GM21737 (cell line): ENCODE data around the gene OTUB2.

Source experiments
- ATAC-seq: cut with Tn5 transposase; IDR thresholded peaks from one replicate; pipeline ENCODE4 v1.9.1; 2021; ENCODE audit warnings: mild to moderate bottlenecking, moderate library complexity; ENCODE audit not compliant: unreplicated experiment

OTUB2 gene

DNA sequence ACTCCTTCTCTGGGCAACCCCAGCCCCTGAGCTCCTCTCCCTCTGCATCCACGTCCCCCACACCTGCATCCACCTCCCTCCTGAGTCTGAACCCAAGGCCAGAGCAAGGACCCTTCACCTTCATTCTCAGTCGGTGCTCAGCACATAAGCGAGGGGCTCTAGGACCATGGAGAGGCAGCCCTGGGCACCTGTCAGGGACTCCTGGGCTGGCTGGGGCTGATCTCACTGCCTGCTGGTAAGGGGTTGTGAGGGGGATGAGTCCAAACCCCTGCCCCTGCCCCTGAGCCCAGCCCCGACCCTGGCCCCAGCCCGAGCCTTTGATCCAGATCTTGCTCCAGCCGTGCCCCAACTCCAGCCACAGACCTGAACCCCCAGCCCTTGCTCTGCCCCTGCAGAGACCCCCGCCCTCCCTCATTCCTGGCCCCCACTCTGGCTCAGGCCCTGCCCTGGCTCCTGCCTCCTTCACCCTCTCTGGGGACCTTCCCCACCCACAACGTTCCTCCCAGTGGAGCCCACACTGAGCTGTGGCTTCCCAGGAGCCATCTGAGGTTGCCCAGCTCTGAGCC is 29.9 kb upstream of the OTUB2 start:
- ATAC-seq = no peak

DNA sequence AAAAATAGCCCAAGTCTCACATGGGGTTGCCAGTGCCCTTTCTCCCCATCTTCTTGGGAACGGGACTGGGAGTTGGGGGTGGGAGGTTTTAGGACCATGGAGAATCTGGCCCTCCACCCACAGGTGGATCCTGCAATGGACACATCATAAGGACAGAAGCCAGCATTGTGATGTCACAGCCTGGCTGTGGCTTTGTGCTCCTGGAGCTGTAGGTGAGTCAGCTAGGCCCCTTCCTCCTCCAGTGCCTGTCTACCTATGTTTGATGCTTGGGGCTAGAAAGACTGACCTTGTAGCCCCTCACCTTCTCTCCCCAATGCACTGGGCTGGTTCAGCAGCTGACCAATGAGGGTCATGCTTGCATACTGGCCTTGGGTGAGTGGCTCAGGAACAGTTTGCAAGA is 29.1 kb upstream of the OTUB2 start, which contains the start of gene CCDC197:
Gene CCDC197, plus strand, starts transcription at position 220 of the 400 bp plus-strand sequence. CDS start 831 bp downstream, outside the sequence.
- no peak for ATAC-seq

DNA sequence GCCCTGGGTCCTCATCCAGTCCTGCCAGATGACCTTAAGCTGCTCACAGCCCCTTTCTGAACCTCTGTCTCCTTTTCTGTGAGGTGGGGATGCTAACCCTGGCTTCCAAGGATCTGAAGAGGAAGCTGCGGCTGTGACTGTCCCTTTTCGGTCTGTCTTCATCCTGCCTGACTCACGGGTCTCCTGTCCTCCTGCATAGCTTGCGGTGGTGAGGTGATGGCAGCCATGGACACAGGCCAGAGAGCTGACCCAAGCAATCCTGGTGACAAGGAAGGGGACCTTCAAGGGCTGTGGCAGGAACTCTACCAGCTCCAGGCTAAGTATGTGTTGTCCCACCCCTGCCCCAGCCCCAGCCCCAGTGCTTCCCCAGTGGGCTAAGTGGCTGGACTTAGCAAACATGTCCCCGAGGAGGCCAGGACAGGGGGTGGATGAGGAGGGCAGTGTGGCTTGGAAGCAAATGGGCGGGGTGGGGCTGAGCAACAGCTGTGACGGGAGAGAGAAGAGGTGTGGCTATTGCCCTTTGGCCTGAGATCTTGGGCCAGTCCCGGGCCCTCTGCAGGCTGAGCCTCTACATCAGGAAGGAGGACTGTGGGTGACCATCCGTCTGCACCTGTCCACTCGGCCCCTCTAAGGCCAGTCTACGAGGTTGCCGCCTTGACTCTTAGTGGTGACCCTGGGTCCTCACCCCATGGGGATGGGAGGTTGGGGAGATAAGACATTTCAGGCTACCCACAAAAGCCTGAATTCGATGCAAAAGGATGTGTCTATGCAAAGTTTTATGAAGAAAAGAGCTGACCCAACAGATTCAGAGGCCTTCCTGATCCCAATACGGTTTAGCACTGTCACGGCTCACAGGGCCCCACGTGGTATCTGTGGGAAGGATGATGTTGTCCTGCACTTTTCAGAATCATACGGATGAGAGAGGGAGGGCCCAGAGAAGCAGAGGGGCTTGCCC is 27.9 kb upstream of the OTUB2 start:
- no peak for ATAC-seq

DNA sequence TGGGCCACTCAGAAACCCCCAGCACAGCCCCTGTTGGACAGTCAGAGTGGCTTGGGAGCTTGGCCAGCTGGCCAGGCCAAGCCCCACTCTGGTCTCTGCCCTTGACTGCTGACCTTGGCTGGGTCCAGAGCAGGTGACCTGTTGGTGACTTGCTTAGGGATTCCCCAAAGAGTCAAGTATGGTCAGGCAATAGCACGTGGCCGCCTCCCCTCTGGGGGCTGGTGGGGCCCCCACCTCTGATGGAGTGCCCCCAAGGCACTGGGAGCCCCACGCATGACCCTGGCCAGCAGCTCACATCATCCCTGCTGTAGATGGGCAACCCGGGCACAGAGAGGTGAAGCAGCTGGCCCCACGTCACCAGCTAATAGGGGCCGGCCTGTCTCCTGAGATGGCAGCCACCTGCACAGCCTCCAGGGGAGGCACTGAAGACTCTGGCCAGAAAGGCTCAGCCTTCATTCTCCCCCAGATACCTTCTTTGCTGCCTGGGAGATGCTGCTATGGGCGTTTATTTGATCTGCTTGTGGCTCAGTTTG is 27.2 kb upstream of the OTUB2 start:
- no peak for ATAC-seq

DNA sequence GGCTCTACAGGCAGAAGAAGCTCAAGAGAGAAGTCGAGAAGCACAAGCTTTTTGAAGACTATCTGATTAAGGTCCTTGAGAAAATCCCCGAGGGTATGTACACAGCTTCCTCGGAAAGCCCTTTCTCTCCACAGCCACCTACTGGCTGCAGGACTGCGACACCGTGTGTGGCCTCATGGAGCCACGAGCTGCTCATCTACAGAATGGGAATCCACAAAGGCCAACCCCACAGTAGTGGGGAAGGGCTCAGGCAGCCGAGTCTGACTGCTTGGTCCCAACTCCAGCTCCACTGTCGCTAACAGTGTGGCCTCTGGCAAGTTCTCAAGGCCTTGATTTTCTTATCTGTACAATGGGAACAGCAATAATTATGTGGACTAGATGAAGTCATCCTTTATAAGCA is 26.6 kb upstream of the OTUB2 start:
- no peak for ATAC-seq

DNA sequence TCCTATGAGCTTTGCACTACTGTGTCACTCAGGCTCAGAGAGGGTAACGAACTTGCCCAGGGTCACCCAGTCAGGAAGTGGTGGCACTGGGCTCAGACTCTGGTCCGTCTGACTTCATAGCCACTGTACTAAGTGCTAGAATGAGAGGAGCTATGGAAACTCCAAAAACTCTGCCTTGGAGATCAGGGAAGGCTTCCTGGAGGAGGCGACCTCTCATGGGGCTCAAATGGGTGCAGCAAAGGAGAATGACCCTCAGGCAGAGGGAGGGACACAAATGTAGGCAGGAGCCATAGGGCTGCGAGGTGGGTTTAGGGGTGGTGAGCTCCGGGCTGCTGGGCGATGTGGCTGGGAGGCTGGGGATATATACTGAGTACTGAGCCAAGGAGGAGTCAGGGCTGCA is 25.9 kb upstream of the OTUB2 start:
- ATAC-seq = no peak

DNA sequence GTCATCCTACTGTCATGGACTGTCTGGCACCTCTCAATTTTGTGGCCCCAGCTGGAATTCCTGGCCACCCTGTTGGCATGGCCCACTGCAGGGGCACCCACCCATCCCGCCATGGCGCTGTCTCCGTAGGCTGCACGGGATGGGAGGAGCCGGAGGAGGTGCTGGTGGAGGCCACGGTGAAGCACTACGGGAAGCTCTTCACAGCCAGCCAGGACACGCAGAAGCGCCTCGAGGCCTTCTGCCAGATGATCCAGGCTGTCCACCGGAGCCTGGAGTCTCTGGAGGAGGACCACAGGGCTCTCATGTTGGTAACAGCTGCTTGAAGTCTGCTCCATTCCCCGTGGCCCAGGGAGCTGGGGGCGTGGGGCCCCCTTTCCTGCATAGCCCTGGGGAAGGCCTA is 25.1 kb upstream of the OTUB2 start:
- no peak for ATAC-seq

DNA sequence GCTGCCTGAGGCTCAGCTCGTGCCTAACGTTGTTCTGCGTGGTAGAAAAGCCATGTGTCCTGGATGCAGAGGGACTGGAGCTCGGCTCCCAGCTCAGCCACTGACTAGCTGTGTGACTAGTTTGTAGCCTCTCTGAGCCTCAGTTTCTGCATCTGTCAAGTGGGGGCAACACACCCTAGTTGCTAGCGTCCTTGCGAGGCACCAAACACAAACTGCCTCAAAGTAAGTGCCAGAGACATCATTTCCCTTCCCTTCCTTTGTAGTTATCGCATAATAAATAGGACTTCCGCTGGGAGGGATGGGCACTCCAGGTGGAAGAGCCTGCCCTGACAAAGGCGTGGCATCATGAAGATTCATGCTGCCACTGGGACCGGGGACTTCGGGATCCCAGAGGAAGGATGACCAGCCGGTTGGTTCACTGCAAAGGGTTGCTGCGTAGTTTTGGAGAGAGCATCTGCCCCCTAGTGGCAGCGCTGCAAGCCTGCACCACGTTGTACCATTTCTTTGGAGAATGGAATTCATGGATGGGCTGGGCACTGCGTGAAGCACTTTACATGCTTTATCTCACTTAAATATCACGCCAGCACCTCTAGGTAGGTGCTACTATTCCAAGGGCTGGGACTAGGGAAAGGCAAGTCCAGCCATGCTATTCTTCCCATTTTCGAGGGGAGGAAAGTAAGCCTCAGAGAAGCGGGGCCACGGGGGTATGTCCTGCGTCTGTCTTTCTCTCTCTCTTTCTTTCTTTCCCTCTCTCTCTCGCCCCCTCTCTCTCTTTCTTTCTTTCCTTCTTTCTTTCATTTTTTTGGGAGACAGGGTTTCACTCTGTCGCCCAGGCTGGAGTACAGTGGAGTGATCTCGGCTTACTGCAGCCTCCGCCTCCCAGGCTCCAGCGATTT is 24.4 kb upstream of the OTUB2 start:
- peak; percentile 57 for ATAC-seq

DNA sequence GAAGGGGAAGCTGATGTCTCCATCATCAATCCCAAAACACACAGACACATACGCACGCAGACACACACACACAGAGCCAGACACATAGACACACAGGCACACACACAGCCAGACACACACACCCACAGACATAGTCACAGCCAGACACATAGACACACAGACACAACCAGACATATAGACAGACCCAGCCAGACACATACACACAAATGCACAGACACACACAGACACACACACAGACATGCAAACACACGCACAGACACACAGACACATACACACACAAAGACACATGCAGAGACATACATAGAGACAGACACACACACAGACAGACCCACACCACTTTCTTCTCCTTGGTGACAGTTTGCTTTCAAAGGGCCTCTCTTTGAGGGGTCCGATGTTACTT is 22.7 kb upstream of the OTUB2 start:
- no peak for ATAC-seq

DNA sequence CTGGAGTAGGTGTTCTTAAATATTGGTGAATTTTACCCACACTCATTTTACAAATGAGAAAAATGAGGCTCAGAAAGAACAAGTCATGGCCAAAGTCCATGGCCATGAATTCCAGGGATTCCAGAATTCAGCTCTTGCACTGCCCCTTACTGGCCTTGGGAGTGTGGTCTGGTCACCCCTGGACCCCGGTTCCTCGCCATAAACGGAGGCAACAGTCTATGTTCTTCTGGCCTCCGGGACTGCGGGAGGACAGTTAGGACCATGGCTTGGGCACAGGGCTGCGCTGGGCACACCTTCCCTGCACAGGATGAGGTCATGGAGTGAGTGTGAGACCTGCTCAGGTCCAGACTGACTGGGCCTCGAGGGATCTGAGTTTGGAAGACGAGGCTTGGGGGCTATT is 22.1 kb upstream of the OTUB2 start:
- ATAC-seq = no peak

DNA sequence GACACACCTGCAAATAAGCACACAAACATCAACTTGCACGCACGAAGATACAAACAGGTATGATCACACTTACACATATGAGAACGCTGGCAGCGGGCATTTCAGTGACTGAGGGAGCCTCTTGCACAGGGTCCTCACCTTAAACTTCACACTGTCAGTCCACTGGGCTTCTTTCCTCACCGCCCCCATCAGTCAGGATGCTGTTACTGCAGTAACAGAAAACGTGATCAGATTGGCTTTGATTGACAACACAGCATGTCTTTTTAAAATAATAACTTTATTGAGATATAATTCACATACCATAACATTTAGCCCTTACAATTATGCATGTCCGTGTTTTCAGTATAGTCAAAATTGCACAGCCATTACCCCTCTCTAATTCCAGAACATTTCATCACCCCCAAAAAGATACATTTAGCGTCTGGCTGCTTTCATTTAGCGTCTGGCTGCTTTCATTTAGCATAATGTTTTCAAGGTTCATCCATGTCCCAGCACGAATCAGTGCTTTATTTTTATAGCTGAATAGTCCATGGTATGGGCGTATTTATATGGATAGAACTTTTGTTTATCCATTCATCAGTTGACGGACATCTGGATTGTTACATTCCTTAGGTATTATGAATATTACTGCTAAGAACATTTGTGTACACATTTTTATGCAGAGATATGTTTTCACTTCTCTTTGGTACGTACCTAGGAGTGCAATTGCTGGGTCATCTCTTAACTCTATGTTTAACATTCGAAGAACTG is 20.6 kb upstream of the OTUB2 start:
- no peak for ATAC-seq

DNA sequence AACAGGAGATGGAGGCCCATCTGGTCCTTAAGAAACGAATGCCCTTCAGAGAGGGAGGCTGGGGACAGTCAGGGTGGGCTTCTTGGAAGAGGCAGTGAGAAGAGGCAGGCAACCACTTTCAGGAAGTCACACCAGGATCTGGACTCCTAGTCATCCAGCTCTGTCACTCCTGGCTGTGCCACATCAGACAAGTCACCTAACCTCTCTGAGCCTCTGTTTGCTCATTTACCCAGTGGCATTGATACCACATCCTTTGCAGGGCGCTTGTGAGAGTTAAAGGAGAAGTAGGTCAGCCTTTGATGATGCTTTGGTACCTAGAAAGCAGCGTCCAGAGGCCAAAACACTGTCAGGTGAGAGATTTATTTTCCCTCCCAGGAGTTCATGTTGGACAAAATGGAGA is 17.9 kb upstream of the OTUB2 start:
- no peak for ATAC-seq

DNA sequence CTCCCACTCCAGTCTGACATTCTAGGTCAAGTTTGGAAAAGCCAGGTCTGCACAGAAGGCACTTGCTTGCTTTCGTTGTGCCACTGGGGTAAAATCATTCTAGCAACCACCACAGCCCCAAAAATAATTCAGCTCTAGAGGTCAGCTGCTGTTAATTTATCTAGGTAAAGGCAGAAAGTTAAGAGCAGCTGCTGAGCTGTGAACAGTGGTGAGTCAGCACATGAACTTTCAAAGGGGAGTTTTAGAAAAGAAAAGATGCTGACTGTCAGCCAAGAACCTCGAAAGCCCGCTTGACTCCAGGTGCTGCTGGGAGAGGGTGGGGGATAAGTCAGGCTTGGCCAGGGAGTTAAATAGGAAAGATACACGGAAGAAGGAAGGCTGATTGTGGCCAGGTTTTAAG is 16.4 kb upstream of the OTUB2 start:
- no peak for ATAC-seq

DNA sequence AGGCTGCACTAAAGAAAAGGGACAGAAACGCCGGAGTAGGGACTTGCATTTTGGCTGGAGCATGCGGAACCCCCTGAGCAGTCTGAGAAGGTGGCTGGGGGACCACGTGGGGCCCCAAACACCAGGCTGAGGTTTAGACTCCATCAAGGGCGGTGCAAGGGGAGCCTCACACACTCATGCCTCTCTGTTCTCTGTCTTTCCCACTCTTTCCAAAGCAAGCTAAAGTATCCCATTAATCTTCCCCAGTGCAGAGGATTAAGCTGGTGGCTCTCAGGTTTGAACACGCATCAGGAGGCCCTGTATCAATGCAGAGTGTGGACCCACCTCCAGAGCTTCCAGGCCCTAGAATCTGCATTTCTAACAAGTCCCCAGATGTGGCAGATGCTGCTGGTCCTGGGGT is 15.5 kb upstream of the OTUB2 start:
- ATAC-seq = no peak

DNA sequence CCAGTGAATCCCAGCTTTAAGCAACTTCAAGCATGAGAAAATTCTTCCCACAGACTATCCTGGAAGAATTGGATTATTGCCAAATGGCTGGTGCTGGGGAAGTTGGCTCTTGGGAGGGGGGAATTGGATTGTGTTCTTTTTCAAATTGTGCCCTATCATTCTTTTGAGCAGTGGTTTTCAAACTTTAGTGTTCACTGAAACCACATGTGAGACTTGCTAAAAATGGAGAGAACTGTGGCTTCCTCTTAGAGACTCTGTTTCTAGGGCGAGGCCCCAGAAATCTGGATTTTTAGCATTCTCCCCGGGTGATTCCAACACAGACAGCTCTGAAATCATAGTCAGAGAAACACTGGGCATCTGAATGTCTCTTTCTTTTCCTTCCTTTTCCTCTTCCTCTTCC is 14.3 kb upstream of the OTUB2 start:
- ATAC-seq = no peak

DNA sequence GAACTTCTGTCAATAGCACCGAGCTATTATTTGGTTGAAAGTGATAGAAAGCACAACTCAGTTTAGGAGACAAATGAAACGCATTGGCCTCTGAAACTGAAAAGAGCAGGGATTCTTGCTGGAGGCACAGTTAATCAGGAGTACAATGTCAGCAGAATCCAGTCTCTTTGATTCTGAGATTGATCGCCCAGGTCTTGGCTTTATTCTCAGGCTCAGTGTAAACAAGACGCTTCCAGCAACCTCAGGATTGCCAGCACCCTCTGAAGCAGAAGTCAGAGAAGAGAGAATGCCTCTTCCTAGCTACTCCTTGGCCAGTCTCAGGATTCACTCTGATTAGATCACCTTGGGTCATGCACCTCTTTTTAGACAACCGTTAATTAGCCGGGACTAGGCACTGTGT is 11.8 kb upstream of the OTUB2 start:
- ATAC-seq = no peak

DNA sequence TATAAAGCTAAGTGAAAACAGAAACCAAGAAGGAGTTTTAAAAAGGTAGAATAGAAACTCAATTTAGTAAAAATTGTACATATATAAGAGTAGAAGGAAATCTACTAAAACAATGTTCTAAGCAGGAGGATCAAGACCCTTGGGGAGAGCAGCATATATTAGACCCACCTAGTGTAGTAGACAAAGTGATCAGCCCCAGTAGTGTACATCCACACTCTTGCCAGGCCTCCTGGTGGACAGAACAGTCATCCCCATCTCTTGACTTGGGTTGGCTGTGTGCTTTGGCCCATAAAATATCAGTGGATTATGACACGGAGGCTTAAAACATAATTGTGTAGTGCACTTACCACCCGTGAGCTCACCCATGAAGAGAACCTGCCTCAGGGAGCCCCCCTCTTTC is 10.9 kb upstream of the OTUB2 start:
- no peak for ATAC-seq

DNA sequence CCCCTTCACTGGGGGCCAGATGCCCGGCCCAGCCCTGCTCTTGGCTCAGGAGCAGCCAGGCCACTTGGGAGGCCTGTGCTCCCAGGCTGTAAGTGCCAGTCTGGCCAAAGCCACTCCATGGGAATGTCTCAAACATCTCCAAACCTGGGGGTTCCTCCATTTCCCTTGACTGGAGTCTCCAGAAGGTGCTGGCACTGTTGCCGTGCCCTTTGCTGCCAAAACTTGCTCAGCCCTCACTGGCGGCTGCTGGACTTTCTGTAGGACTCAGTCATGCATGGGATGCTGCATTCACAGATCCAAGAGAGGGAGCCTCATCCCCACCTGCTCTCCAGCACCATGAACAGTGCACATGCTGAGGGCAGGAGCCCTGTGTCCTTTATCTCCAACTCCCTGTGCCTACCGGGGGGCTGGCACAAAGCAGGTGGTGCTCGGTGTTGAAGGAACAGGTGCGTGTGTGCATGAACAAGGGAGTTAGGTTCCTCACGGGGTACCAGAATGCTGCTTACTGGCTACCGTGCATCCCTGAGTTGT is 9.6 kb upstream of the OTUB2 start:
- ATAC-seq = no peak

DNA sequence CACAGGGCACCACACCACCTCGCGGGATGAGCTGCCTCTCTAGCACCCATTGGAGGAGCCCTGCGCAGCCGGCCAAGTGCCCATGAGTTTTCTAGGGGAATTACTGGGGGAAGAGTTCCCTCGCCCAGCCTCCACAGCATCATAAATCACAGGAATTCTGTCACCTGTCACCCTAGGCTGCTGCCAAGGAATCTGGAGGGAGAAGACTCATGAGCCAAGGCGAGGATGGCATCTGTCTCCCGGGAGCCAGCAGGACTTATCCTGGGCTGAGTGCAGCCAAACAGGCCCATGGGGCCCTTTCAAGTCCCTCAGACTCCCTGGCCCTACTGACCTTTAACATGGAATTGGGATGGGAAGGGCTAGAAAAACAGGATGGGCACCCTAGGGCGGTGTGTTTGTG is 7.8 kb upstream of the OTUB2 start:
- no peak for ATAC-seq

DNA sequence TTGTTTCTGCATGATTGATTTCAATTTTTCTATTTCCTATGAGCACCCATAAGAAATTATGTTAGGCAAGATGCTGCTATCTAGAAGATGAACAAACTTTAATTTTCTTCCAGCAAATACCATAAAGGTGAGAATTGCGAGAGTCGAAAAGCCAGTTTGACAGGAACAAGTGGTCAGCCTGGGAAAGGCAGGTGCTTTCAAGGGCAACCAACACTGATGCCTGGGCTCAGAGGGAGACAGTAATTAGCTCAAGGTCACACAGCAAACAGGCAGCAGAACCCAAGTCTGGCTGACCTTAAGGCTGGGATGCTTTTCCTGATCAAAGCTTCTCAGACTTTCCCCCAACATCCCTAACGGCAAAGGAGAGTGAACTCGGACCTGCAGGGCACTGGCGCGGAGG is 6.8 kb upstream of the OTUB2 start:
- ATAC-seq = no peak
